K562 (cell line): Measurements from ENCODE around the gene ZNF26. TPM values are rescaled to one million over a fixed set of nuclear protein-coding genes. Genes with fewer than 3 reads are reported as not detected.

Experiments
- AFF4 ChIP-seq: sonication (generic); formaldehyde crosslinking; IDR thresholded peaks from 2 replicates; pipeline ENCODE4 v1.8.0; 2023; ENCODE audit warnings: mild to moderate bottlenecking, missing genetic modification reagents
- ATF2 ChIP-seq: sonication (generic); formaldehyde crosslinking; IDR thresholded peaks from 2 replicates; pipeline ENCODE4 v1.8.1; 2022; ENCODE audit warnings: missing genetic modification reagents
- ATF3 ChIP-seq, 2 experiments: fragments of 450-650 bp in 1 of 2; sonication (generic) in 1 of 2; formaldehyde crosslinking in 1 of 2; IDR thresholded peaks in 1 of 2; conservative IDR thresholded peaks in 1 of 2; 2 replicates each; pipeline versions ENCODE4 v1.6.1 to v1.8.1; 2016 to 2023; ENCODE audit warnings: mild to moderate bottlenecking in 2 of 2, moderate library complexity in 2 of 2, inconsistent platforms in 1 of 2, missing genetic modification reagents in 1 of 2
- DACH1 ChIP-seq: fragments of 450-650 bp; IDR thresholded peaks from 2 replicates; pipeline ENCODE4 v1.6.1; 2018; ENCODE audit not compliant: partially characterized antibody
- DEAF1 ChIP-seq: fragments of 450-650 bp; formaldehyde crosslinking; IDR thresholded peaks from 2 replicates; pipeline ENCODE4 v1.4.0; 2020; ENCODE audit warnings: mild to moderate bottlenecking, moderate library complexity
- ESRRA ChIP-seq: fragments of 450-650 bp; IDR thresholded peaks from 2 replicates; pipeline ENCODE4 v1.6.1; 2014; ENCODE audit warnings: low read depth, mild to moderate bottlenecking, moderate library complexity, borderline replicate concordance
- ETV1 ChIP-seq: fragments of 450-650 bp; conservative IDR thresholded peaks from 2 replicates; pipeline ENCODE4 v1.6.1; 2016; ENCODE audit warnings: missing genetic modification characterization, control low read depth, low read depth, missing compliant biosample characterization
- FOXA3 ChIP-seq, 2 experiments: fragments of 450-650 bp in 1 of 2; sonication (generic) in 1 of 2; formaldehyde crosslinking; IDR thresholded peaks in 1 of 2; conservative IDR thresholded peaks in 1 of 2; 2 replicates each; pipeline versions ENCODE4 v1.4.0 to v1.8.0; 2020 to 2022; ENCODE audit warnings: mild to moderate bottlenecking in 2 of 2, missing genetic modification reagents in 1 of 2
- ILF3 ChIP-seq: fragments of 450-650 bp; IDR thresholded peaks from 2 replicates; pipeline ENCODE4 v1.6.1; 2018; ENCODE audit warnings: antibody characterized with exemption, mild to moderate bottlenecking, moderate library complexity, borderline replicate concordance
- LCOR ChIP-seq: sonication (generic); formaldehyde crosslinking; IDR thresholded peaks from 2 replicates; pipeline ENCODE4 v1.8.0; 2022; ENCODE audit warnings: mild to moderate bottlenecking, missing genetic modification reagents
- MYC ChIP-seq, 2 experiments: fragments of 250-450 bp in 1 of 2; sonication (Bioruptor Pico) in 1 of 2; IDR thresholded peaks; 2 replicates each; pipeline versions ENCODE4 v1.5.1 to v1.6.1; 2012 to 2021; ENCODE audit warnings: low read depth in 2 of 2, borderline replicate concordance in 1 of 2, improper control_type of control experiment in 1 of 2, low read length in 1 of 2, mild to moderate bottlenecking in 1 of 2, moderate library complexity in 1 of 2
- NFIC ChIP-seq: fragments of 450-650 bp; IDR thresholded peaks from 2 replicates; pipeline ENCODE4 v1.6.1; 2017; ENCODE audit warnings: mild to moderate bottlenecking, inconsistent platforms
- RBFOX2 ChIP-seq: fragments of 200-400 bp; formaldehyde crosslinking; IDR thresholded peaks from 2 replicates; pipeline ENCODE4 v1.6.1; 2017; ENCODE audit warnings: low read depth, mild to moderate bottlenecking, low read length, moderate library complexity
- SETDB1 ChIP-seq: IDR thresholded peaks from one replicate; pipeline ENCODE4 v1.6.1; 2012; ENCODE audit warnings: low read length, control low read depth, inconsistent platforms
- SMAD4 ChIP-seq: fragments of 250-450 bp; sonication (Bioruptor Pico); conservative IDR thresholded peaks from 2 replicates; pipeline ENCODE4 v1.8.0; 2021; ENCODE audit warnings: inconsistent platforms, mild to moderate bottlenecking, moderate library complexity
- SP1 ChIP-seq: sonication (generic); formaldehyde crosslinking; IDR thresholded peaks from 2 replicates; pipeline ENCODE4 v1.8.1; 2022; ENCODE audit warnings: mild to moderate bottlenecking, missing genetic modification reagents
- TAF7 ChIP-seq: fragments of 450-650 bp; IDR thresholded peaks from 2 replicates; pipeline ENCODE4 v1.6.1; 2016; ENCODE audit warnings: missing genetic modification characterization, missing compliant biosample characterization
- TARDBP ChIP-seq: fragments of 450-650 bp; IDR thresholded peaks from 2 replicates; pipeline ENCODE4 v1.6.1; 2016
- polyA plus RNA-seq, 8 experiments: library from polyadenylated mRNA; depleted of rRNA in 4 of 8; stranded (reverse) in 5 of 8; unstranded in 3 of 8; fragments of >200 nt; fragmentation: Nextera tagmentation in 2 of 8; fragmentation: Illumina TruSeq in 1 of 8; extraction: Ambion mirVana in 2 of 8; extraction: Trizol in 1 of 8; gene quantifications; 2 replicates each; pipeline versions ENCODE4 v1.2.1 to v1.2.3, GENCODE V29; 2011 to 2014; ENCODE audit warnings: inconsistent platforms in 1 of 8, missing spikeins in 1 of 8
- total RNA-seq, 7 experiments: library from RNA; depleted of rRNA in 6 of 7; stranded (reverse); fragments of >200 nt in 6 of 7; fragmentation: Illumina TruSeq in 2 of 7; extraction: Trizol in 2 of 7; gene quantifications; 2 replicates each; pipeline versions ENCODE4 v1.2.1 to v1.2.3, GENCODE V29; 2011 to 2021; ENCODE audit warnings: low replicate concordance in 1 of 7

ZNF26 gene
- total and polyA plus RNA-seq, 9 of the 15 experiments (the other 6 are each of a cell fraction or from before 2014, with no cell fraction given) = 1.2 to 14.1 (median 8.0) TPM

GRCh38 chr12:132986001-132986884 is at the start of gene ZNF26 (continued):
- no peak for TF ChIP-seq ATF2 (CRISPR knock-in tag)
- no peak for TF ChIP-seq TAF7 (tag)
- TF ChIP-seq AFF4 (CRISPR knock-in tag) = no peak; the same call in 1 of the 2 replicates
- TF ChIP-seq FOXA3 (CRISPR knock-in tag; conservative IDR thresholded peaks at IDR 0.05 in 1 of 2, IDR thresholded peaks at IDR 0.05 in 1 of 2) = no peak
- TF ChIP-seq ESRRA = 0 out of 2 replicates have a peak, but pooled peaks have one; percentile 29
- peak; percentile 95 for TF ChIP-seq RBFOX2
- no peak for TF ChIP-seq DEAF1 (CRISPR knock-in tag)
- peak; percentile 81 for TF ChIP-seq ETV1 (tag)
- no peak for TF ChIP-seq SETDB1
- no peak for TF ChIP-seq ILF3
- TF ChIP-seq MYC (IDR thresholded peaks at IDR 0.05; ENCODE audit: low read depth, low read length) = peak; percentile 96
- TF ChIP-seq MYC (CRISPR knock-in tag; IDR thresholded peaks at IDR 0.05; ENCODE audit: borderline replicate concordance, low read depth) = peak; percentile 68; the same call in 1 of the 2 replicates
- no peak for TF ChIP-seq DACH1
- no peak for TF ChIP-seq TARDBP
- 0 out of 2 replicates have a peak, but pooled peaks have one; percentile 15 for TF ChIP-seq SMAD4
- TF ChIP-seq LCOR (CRISPR knock-in tag) = peak; percentile 67; the same call in 1 of the 2 replicates
- peak; percentile 63; the same call in 1 of the 2 replicates for TF ChIP-seq SP1 (CRISPR knock-in tag)
- no peak for TF ChIP-seq ATF3 (IDR thresholded peaks at IDR 0.05)
- TF ChIP-seq ATF3 (CRISPR knock-in tag; conservative IDR thresholded peaks at IDR 0.05) = no peak
- TF ChIP-seq NFIC = peak; percentile 22; the same call in 1 of the 2 replicates
